Esophagus squamous epithelium (tissue), 5 donors: ENCODE results near the gene PSMA5. TPM values are rescaled to one million over a fixed set of nuclear protein-coding genes. Genes with fewer than 3 reads are reported as not detected.
A peak's percentile ranks its signal among the peaks of the same experiment; 100 is the strongest.
"Not testable (repeated sequence)": the region's sequence is repeated elsewhere in the genome, so short reads cannot be mapped to it uniquely, and the experiment has no call there.

ENCODE experiments used
- DNase-seq: peaks from one replicate; lab custom pipeline; 2025; lab: John Stamatoyannopoulos, UW
- H3K27ac ChIP-seq, 4 donors: fragments of 200-600 bp; sonication (generic); one replicate each; pipeline ENCODE4 v1.5.1; 2016 to 2019; ENCODE audit warnings: mild to moderate bottlenecking in 1 of 4
- H3K27me3 ChIP-seq, 4 donors: fragments of 200-600 bp; sonication (generic); 1 replicate in 3 of 4; 2 replicates in 1 of 4; pipeline versions ENCODE4 v1.5.1 to v1.6.0; 2017 to 2021; ENCODE audit warnings: antibody characterized with exemption in 1 of 4
- H3K36me3 ChIP-seq, 3 donors: fragments of 200-600 bp; sonication (generic); one replicate each; pipeline ENCODE4 v1.5.1; 2016 to 2019
- H3K4me1 ChIP-seq, 3 donors: fragments of 200-600 bp; sonication (generic); one replicate each; pipeline ENCODE4 v1.5.1; 2017 to 2019
- H3K4me3 ChIP-seq, 4 donors: fragments of 200-600 bp; sonication (generic); 1 replicate in 3 of 4; 2 replicates in 1 of 4; pipeline ENCODE4 v1.5.1; 2016 to 2019; ENCODE audit warnings: mild to moderate bottlenecking in 2 of 4, moderate library complexity in 1 of 4
- H3K9me3 ChIP-seq, 3 donors: fragments of 200-600 bp; sonication (generic); one replicate each; pipeline ENCODE4 v1.5.1; 2016 to 2019
- CTCF ChIP-seq, 6 experiments: fragments of 450-650 bp in 4 of 6; fragments of 200-600 bp in 2 of 6; sonication (generic) in 2 of 6; IDR thresholded peaks; one replicate each; pipeline ENCODE4 v1.5.1; 2016 to 2019; ENCODE audit warnings: antibody characterized with exemption in 6 of 6, mild to moderate bottlenecking in 4 of 6, moderate library complexity in 4 of 6
- POLR2A ChIP-seq, 4 donors: fragments of 450-650 bp; IDR thresholded peaks; one replicate each; pipeline ENCODE4 v1.6.1; 2017; ENCODE audit warnings: antibody characterized with exemption in 4 of 4, mild to moderate bottlenecking in 4 of 4, moderate library complexity in 3 of 4
- WGBS, 2 donors: methylation state at CpG; one replicate each; pipeline ENCODE4 v1.1.5; 2018; 5-methylcytosine and 5-hydroxymethylcytosine counted together
- intact Hi-C: fragments of 100-400 bp; cut with DNase I; formaldehyde crosslinking; loops from one replicate; pipeline ENCODE4 v1.15.0; 2022
- total RNA-seq, 4 donors: library from RNA; depleted of rRNA; stranded (reverse); fragments of >200 nt; gene quantifications; one replicate each; pipeline ENCODE4 v1.1.0, GENCODE V29; 2016
- donor health status: DM: yes; HTN: yes; CAD: no.

Gene PSMA5
- 10 to 100 TPM; 31.5 to 57.7 (median 46.8) TPM for total RNA-seq

- no peaks in the 10 kb centered on the region for H3K27me3 ChIP-seq
- WGBS, 2 donors = 0 to 1% methylated on average over 18 to 26 of the region's 50 CpGs
- H3K4me1 ChIP-seq = peaks cover 10 to 44% (median 27%) of the 10 kb centered on the region in 3 donors
- TF ChIP-seq CTCF (IDR thresholded peaks at IDR 0.05) = no peak
- peak in 3 of 4 donors; percentile 33 to 89 (median 82) for TF ChIP-seq POLR2A (IDR thresholded peaks at IDR 0.05)
- peaks cover 0 to 8% (median 0%) of the 10 kb centered on the region in 3 donors for H3K36me3 ChIP-seq
- DNase-seq = peak; percentile 96
- H3K9me3 ChIP-seq = no peaks in the 10 kb centered on the region
- intact Hi-C loops = no loop called here
- H3K4me3 ChIP-seq = peak within 1 kb of the TSS; percentile 77 to 89 (median 82)
- peak within 1 kb of the TSS; percentile 87 to 94 (median 91) for H3K27ac ChIP-seq
Measured at GRCh38 chr1:109426281-109427170, at the start of gene PSMA5. PSMA5 (minus strand) TSS chr1:109426448; CDS start chr1:109426330, 118 bp downstream.

- H3K9me3 ChIP-seq = no peaks in the 10 kb centered on the region
- H3K27ac ChIP-seq = no peak overlapping the region
- no peaks in the 10 kb centered on the region for H3K4me1 ChIP-seq
- DNase-seq = no peak
- intact Hi-C loops = no loop called here
- no peak for TF ChIP-seq CTCF (IDR thresholded peaks at IDR 0.05)
- no peak for TF ChIP-seq POLR2A (IDR thresholded peaks at IDR 0.05)
- WGBS, 2 donors = 75 to 83% methylated on average over 4 to 7 of the region's 9 CpGs
- no peaks in the 10 kb centered on the region for H3K36me3 ChIP-seq
- no peak overlapping the region for H3K4me3 ChIP-seq
- H3K27me3 ChIP-seq = peaks cover 0 to 46% (median 0%) of the 10 kb centered on the region in 4 donors
Measured at GRCh38 chr1:109475261-109475660, 49.0 kb upstream of the PSMA5 start.

- Histone ChIP-seq H3K4me1 (no peaks in the 10 kb centered on the region), H3K9me3 (no peaks in the 10 kb centered on the region), H3K27ac (no peak overlapping the region), H3K36me3 (no peaks in the 10 kb centered on the region), H3K4me3 (no peak overlapping the region), H3K27me3 (peaks cover 0 to 46% (median 2%) of the 10 kb centered on the region in 4 donors)
- 56 to 67% methylated on average over 1 of the region's 1 CpG for WGBS, 2 donors
- intact Hi-C loops = no loop called here
- TF ChIP-seq POLR2A (IDR thresholded peaks at IDR 0.05) = no peak
- no peak for TF ChIP-seq CTCF (IDR thresholded peaks at IDR 0.05)
- no peak for DNase-seq
Measured at GRCh38 chr1:109474697-109475096, 48.4 kb upstream of the PSMA5 start.

- WGBS, 2 donors = 76 to 82% methylated on average over 11 to 12 of the region's 12 CpGs
- H3K36me3 ChIP-seq, H3K4me1 ChIP-seq, H3K9me3 ChIP-seq, intact Hi-C loops, H3K27ac ChIP-seq, H3K4me3 ChIP-seq, DNase-seq: not testable (repeated sequence)
- peaks cover 0 to 52% (median 2%) of the 10 kb centered on the region in 4 donors for H3K27me3 ChIP-seq
Measured at GRCh38 chr1:109473284-109474057, 47.2 kb upstream of the PSMA5 start.

GRCh38 chr1:109472779-109473178 lies 46.5 kb upstream of the PSMA5 start:
- no peak overlapping the region for H3K27ac ChIP-seq
- peaks cover 0 to 53% (median 2%) of the 10 kb centered on the region in 4 donors for H3K27me3 ChIP-seq
- 30 to 41% methylated on average over 2 to 3 of the region's 3 CpGs for WGBS, 2 donors
- H3K36me3 ChIP-seq = no peaks in the 10 kb centered on the region
- no peaks in the 10 kb centered on the region for H3K9me3 ChIP-seq
- DNase-seq = no peak
- intact Hi-C loops = no loop called here
- H3K4me3 ChIP-seq = no peak overlapping the region
- TF ChIP-seq POLR2A (IDR thresholded peaks at IDR 0.05) (no peak), CTCF (IDR thresholded peaks at IDR 0.05) (no peak)
- no peaks in the 10 kb centered on the region for H3K4me1 ChIP-seq
